IMR-90 (cell line): ENCODE data around the gene PVALEF.

Experiments
- BHLHE40 ChIP-seq: fragments of 150-350 bp; IDR thresholded peaks from 2 replicates; pipeline ENCODE4 v1.6.1; 2016; ENCODE audit warnings: mild to moderate bottlenecking, low read depth, low read length
- CHD1 ChIP-seq: IDR thresholded peaks from 2 replicates; pipeline ENCODE4 v1.6.1; 2012; ENCODE audit warnings: low read depth, low read length, improper control_type of control experiment
- CTCF ChIP-seq: conservative IDR thresholded peaks from 2 replicates; pipeline ENCODE4 v1.5.1; 2012; ENCODE audit warnings: mild to moderate bottlenecking, low read depth, low read length, improper control_type of control experiment
- NFE2L2 ChIP-seq: fragments of 150-350 bp; IDR thresholded peaks from 2 replicates; pipeline ENCODE4 v1.6.1; 2016; ENCODE audit warnings: low read depth, mild to moderate bottlenecking, low read length
- POLR2A ChIP-seq: IDR thresholded peaks from 2 replicates; pipeline ENCODE4 v1.6.1; 2012; ENCODE audit warnings: mild to moderate bottlenecking, low read depth, low read length
- SMC3 ChIP-seq: fragments of 150-350 bp; IDR thresholded peaks from 2 replicates; pipeline ENCODE4 v1.6.1; 2016; ENCODE audit warnings: low read depth, mild to moderate bottlenecking, antibody characterized with exemption, low read length, moderate library complexity

GRCh38 chr17:81123052-81124048, 42.0 kb upstream of the PVALEF start:
- TF ChIP-seq BHLHE40: no peak
- no peak for TF ChIP-seq NFE2L2
- TF ChIP-seq CTCF: no peak
- no peak for TF ChIP-seq SMC3
- no peak for TF ChIP-seq POLR2A
- TF ChIP-seq CHD1: no peak
